ENCODE data around the gene C1QC. TPM values are rescaled to one million over a fixed set of nuclear protein-coding genes. Genes with fewer than 3 reads are reported as not detected.

C1QC gene
- total and polyA plus RNA-seq, 4 experiments from 2014 or later, result 3.3 to 3.8 TPM; not detected in 2

DNA sequence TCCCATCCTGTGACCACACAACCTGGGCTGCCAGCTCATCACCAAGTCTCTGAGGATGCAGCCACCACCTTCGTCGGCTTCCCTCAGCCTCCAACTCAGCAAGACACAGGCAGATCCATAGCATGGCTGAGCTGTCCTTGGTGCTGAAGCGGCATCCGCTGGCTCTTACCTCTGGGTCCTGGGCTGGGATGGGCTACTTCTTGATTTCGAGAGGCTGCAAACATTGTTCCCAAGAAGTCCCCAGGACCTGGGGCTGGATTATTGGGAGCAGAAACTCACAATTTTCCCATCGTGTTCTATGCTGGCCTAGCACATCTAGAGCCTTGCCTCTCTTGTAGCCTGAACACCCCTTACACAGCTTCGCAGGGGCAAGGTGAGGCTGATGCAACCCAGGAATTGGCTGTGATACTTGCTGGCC is 31.9 kb upstream of the C1QC start:
- intact Hi-C loops (cut with micrococcal nuclease), result no loop called here
- no peaks in the 10 kb centered on the region for H3K36me3 ChIP-seq (ENCODE audit: insufficient read depth, low read length)
- ChIA-PET POLR2A (ENCODE audit: partially characterized antibody) (no interaction called here), CTCF (ENCODE audit: partially characterized antibody) (no interaction called here)
- no peaks in the 10 kb centered on the region for H3K9me3 ChIP-seq (ENCODE audit: control insufficient read depth in 1 of 2, low read length in 2 of 2)
- no peak overlapping the region for H3K27ac Mint-ChIP-seq
- H3K27me3 Mint-ChIP-seq, result peaks cover 25 to 27% of the 10 kb centered on the region in 2 donors
- no peak overlapping the region for H3K27ac ChIP-seq (ENCODE audit: low read depth, low read length)
- no peaks in the 10 kb centered on the region for H3K4me1 ChIP-seq (ENCODE audit: insufficient read depth, low read length)
- no peak overlapping the region for H3K4me3 Mint-ChIP-seq
- DNase-seq, result peak in 2 of 5 donors; percentile 4 to 6
- no peaks in the 10 kb centered on the region for H3K36me3 Mint-ChIP-seq
- H3K27me3 ChIP-seq (ENCODE audit: insufficient read depth, low read length), result no peaks in the 10 kb centered on the region
- no peak overlapping the region for H3K4me3 ChIP-seq (ENCODE audit: low read length in 2 of 2)
- H3K9me3 Mint-ChIP-seq, result peaks cover 0 to 4% (median 0%) of the 10 kb centered on the region in 8 donors
- H3K4me1 Mint-ChIP-seq, result no peaks in the 10 kb centered on the region

DNA sequence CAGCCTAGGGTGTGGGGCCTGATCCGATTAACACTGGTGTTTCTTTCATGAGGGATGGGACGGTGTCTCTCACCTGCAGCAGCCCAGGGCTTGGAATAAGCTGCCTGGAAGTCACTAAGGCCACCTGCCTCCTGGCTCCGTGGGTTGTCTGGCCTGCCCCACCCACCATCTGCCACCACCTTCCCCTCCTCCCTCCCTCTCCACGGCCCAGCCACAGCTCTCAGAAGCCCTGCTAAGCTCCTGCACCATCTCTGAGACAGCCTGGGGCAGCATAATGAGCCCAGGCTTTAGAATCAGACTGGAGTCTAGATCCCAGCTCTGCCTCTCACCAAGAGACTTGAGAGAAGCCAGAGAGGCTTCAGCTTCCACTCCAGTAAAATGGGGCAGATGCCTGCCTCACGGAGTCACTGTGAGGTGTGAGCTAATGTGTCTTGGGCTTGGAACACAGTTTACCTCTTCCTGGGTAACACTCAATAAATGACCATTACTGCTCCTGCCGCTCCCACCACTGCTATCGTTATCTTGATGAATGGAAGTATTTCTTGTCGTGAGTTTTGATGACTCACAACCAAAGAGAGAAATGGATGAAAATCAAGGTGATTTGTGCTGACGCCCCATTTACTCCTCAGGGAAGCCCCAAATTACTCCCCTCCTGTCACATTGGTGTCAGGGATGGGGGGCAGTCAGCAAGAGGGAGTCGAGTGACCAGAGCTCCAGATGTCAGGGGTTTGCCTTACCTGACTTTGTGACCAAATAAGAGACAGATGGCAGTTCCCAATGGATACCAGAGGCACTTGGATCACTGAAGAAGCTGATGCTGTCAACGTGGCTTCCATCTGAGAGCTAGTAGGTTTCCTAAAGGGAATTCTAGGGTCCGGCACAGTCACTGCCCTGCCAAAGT is 30.5 kb upstream of the C1QC start:
- intact Hi-C loops (cut with micrococcal nuclease), result no loop called here
- Mint-ChIP-seq H3K27me3 (peaks cover 31 to 32% of the 10 kb centered on the region in 2 donors), H3K4me3 (no peak overlapping the region), H3K27ac (no peak overlapping the region), H3K36me3 (no peaks in the 10 kb centered on the region), H3K4me1 (no peaks in the 10 kb centered on the region), H3K9me3 (peaks cover 0 to 4% (median 0%) of the 10 kb centered on the region in 8 donors)
- Histone ChIP-seq H3K4me1 (ENCODE audit: insufficient read depth, low read length) (no peaks in the 10 kb centered on the region), H3K4me3 (ENCODE audit: low read length in 2 of 2) (no peak overlapping the region), H3K27ac (ENCODE audit: low read depth, low read length) (no peak overlapping the region), H3K36me3 (ENCODE audit: insufficient read depth, low read length) (no peaks in the 10 kb centered on the region), H3K9me3 (ENCODE audit: control insufficient read depth in 1 of 2, low read length in 2 of 2) (no peaks in the 10 kb centered on the region), H3K27me3 (ENCODE audit: insufficient read depth, low read length) (no peaks in the 10 kb centered on the region)
- no peak for DNase-seq
- CTCF ChIA-PET (ENCODE audit: partially characterized antibody), result no interaction called here
- POLR2A ChIA-PET (ENCODE audit: partially characterized antibody), result no interaction called here

DNA sequence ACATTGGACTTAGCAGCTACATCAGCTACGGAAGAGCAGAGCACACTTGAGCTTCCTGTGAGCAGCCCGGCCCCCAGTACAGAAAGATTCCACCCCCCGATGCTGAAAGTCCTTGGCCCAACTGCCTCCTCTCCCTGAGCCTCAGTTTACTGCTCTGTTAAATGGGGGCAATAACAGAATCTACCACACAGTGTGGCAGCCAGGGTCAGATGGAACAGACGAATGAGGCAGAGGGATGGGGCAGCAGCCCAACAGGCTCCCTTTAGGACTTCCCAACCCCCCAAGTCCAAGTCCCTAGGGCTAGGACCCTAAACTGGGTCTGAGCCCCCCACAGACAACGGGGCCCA is 29.9 kb upstream of the C1QC start:
- POLR2A ChIA-PET (ENCODE audit: partially characterized antibody), result no interaction called here
- no peak overlapping the region for H3K27ac Mint-ChIP-seq
- H3K27me3 Mint-ChIP-seq, result peaks cover 28 to 30% of the 10 kb centered on the region in 2 donors

DNA sequence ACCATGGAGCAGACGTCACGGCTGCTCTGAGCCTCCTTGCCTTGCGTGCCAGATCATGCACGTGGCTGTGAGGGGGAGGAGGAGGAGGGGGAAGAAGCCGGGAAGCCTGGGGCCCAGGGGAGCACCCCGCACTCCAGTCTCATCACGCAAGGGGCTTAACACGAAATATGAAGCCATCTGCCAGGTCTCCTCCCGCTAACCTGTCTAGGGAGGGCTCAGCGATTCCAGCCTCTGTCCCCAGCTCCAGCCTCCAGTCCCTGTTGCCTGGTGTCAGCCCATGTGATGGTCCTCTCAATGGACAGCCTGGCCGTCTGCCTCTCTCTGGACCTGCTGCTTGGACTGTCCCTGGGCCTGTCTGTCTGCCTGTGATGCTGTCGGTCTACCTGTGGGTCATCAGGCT is 29.5 kb upstream of the C1QC start:
- CTCF ChIA-PET (ENCODE audit: partially characterized antibody), result no interaction called here
- H3K27ac Mint-ChIP-seq, result no peak overlapping the region
- intact Hi-C loops (cut with micrococcal nuclease), result no loop called here
- no peaks in the 10 kb centered on the region for H3K9me3 ChIP-seq (ENCODE audit: control insufficient read depth in 1 of 2, low read length in 2 of 2)
- H3K27ac ChIP-seq (ENCODE audit: low read depth, low read length), result no peak overlapping the region
- POLR2A ChIA-PET (ENCODE audit: partially characterized antibody), result no interaction called here
- H3K4me3 ChIP-seq (ENCODE audit: low read length in 2 of 2), result no peak overlapping the region
- peaks cover 27 to 29% of the 10 kb centered on the region in 2 donors for H3K27me3 Mint-ChIP-seq
- DNase-seq, result no peak
- H3K4me1 ChIP-seq (ENCODE audit: insufficient read depth, low read length), result no peaks in the 10 kb centered on the region
- no peak overlapping the region for H3K4me3 Mint-ChIP-seq
- no peaks in the 10 kb centered on the region for H3K36me3 Mint-ChIP-seq
- peaks cover 0 to 4% (median 0%) of the 10 kb centered on the region in 8 donors for H3K9me3 Mint-ChIP-seq
- H3K4me1 Mint-ChIP-seq, result no peaks in the 10 kb centered on the region
- no peaks in the 10 kb centered on the region for H3K36me3 ChIP-seq (ENCODE audit: insufficient read depth, low read length)
- no peaks in the 10 kb centered on the region for H3K27me3 ChIP-seq (ENCODE audit: insufficient read depth, low read length)

More for the DNA sequence above, 29.9 kb upstream of the C1QC start:
- no peak overlapping the region for H3K27ac ChIP-seq (ENCODE audit: low read depth, low read length)
- CTCF ChIA-PET (ENCODE audit: partially characterized antibody), result no interaction called here
- H3K4me1 ChIP-seq (ENCODE audit: insufficient read depth, low read length), result no peaks in the 10 kb centered on the region
- Mint-ChIP-seq H3K36me3 (no peaks in the 10 kb centered on the region), H3K4me3 (no peak overlapping the region), H3K9me3 (peaks cover 0 to 4% (median 0%) of the 10 kb centered on the region in 8 donors), H3K4me1 (no peaks in the 10 kb centered on the region)
- no peak for DNase-seq
- no peaks in the 10 kb centered on the region for H3K36me3 ChIP-seq (ENCODE audit: insufficient read depth, low read length)
- no peaks in the 10 kb centered on the region for H3K27me3 ChIP-seq (ENCODE audit: insufficient read depth, low read length)
- no peak overlapping the region for H3K4me3 ChIP-seq (ENCODE audit: low read length in 2 of 2)
- intact Hi-C loops (cut with micrococcal nuclease), result no loop called here
- no peaks in the 10 kb centered on the region for H3K9me3 ChIP-seq (ENCODE audit: control insufficient read depth in 1 of 2, low read length in 2 of 2)

DNA sequence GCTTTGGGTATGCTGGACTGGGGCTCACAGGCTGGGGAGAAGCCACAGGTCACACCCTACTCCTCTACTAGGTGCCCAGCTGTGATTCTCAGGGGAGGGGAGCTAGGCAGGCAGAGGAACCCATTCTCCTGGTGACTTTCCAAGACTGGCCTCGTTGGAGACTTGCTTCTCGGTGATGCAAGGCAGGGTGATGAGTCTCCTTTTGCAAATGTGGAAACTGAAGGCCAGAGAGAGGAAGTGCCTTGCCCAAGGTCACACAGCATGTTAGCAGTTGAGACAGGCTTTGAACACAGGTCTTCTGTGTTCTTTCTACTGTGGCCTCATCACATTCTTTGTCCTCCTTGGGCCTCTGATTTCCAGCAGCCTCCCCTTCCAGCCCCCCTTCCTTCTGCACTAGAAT is 27.5 kb upstream of the C1QC start:
- no peaks in the 10 kb centered on the region for H3K36me3 Mint-ChIP-seq
- Histone ChIP-seq H3K9me3 (ENCODE audit: control insufficient read depth in 1 of 2, low read length in 2 of 2) (no peaks in the 10 kb centered on the region), H3K4me1 (ENCODE audit: insufficient read depth, low read length) (no peaks in the 10 kb centered on the region), H3K4me3 (ENCODE audit: low read length in 2 of 2) (no peak overlapping the region), H3K27me3 (ENCODE audit: insufficient read depth, low read length) (no peaks in the 10 kb centered on the region), H3K36me3 (ENCODE audit: insufficient read depth, low read length) (no peaks in the 10 kb centered on the region), H3K27ac (ENCODE audit: low read depth, low read length) (no peak overlapping the region)
- ChIA-PET CTCF (ENCODE audit: partially characterized antibody) (no interaction called here), POLR2A (ENCODE audit: partially characterized antibody) (no interaction called here)
- H3K27me3 Mint-ChIP-seq, result peaks cover 29 to 33% of the 10 kb centered on the region in 2 donors
- H3K4me3 Mint-ChIP-seq, result no peak overlapping the region
- no peak overlapping the region for H3K27ac Mint-ChIP-seq
- no peak for DNase-seq
- intact Hi-C loops (cut with micrococcal nuclease), result no loop called here
- no peaks in the 10 kb centered on the region for H3K4me1 Mint-ChIP-seq
- H3K9me3 Mint-ChIP-seq, result peaks cover 0 to 2% (median 0%) of the 10 kb centered on the region in 8 donors

DNA sequence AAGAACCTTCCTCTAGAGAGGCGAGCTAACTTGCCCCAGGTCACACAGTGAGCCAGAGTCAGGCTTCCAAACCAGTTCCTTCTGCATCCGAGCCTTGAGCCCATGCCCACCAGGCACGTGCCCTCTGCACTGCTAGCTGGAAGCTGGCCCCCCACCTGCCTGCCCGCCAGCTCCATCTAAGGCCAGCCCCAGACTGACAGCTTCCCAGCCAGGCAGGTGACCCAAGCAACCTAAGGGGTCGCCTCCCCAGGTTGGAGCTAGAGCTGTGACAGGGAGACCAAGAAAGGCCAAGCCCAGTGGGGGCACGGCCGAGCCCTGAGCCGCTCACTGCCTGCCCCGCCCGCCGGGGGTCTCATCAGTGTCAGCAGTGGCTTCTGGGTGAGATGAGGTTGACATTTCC is 26.9 kb upstream of the C1QC start:
- Mint-ChIP-seq H3K27me3 (peaks cover 28 to 29% of the 10 kb centered on the region in 2 donors), H3K27ac (no peak overlapping the region), H3K36me3 (no peaks in the 10 kb centered on the region), H3K4me3 (no peak overlapping the region), H3K4me1 (no peaks in the 10 kb centered on the region), H3K9me3 (no peaks in the 10 kb centered on the region)
- no peaks in the 10 kb centered on the region for H3K4me1 ChIP-seq (ENCODE audit: insufficient read depth, low read length)
- DNase-seq, result no peak
- no peaks in the 10 kb centered on the region for H3K27me3 ChIP-seq (ENCODE audit: insufficient read depth, low read length)
- H3K9me3 ChIP-seq (ENCODE audit: control insufficient read depth in 1 of 2, low read length in 2 of 2), result no peaks in the 10 kb centered on the region
- no peak overlapping the region for H3K27ac ChIP-seq (ENCODE audit: low read depth, low read length)
- H3K4me3 ChIP-seq (ENCODE audit: low read length in 2 of 2), result no peak overlapping the region
- ChIA-PET CTCF (ENCODE audit: partially characterized antibody) (no interaction called here), POLR2A (ENCODE audit: partially characterized antibody) (no interaction called here)
- no peaks in the 10 kb centered on the region for H3K36me3 ChIP-seq (ENCODE audit: insufficient read depth, low read length)
- intact Hi-C loops (cut with micrococcal nuclease), result no loop called here

DNA sequence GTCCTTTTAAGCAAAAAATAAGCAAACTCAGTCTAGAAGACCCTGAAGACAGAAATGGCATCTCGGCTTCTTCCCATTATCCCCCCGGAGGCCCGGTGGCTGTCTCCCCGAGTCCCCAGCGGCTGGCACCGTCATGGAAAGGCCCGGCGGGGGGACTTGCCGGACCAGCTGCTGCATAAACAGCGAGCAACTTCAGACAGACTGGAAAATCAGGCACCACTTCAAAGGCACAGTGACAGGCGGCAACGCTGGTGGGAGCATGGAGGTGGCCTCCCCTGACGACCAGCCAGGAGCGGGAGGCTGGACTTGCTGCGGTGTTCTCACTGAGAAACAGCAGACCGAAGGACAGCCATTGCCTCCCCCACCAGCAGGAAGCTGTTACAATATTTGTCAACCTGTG is 25.4 kb upstream of the C1QC start:
- CTCF ChIA-PET (ENCODE audit: partially characterized antibody), result no interaction called here
- Histone ChIP-seq H3K27ac (ENCODE audit: low read depth, low read length) (no peak overlapping the region), H3K36me3 (ENCODE audit: insufficient read depth, low read length) (no peaks in the 10 kb centered on the region), H3K9me3 (ENCODE audit: control insufficient read depth in 1 of 2, low read length in 2 of 2) (no peaks in the 10 kb centered on the region), H3K4me3 (ENCODE audit: low read length in 2 of 2) (no peak overlapping the region), H3K4me1 (ENCODE audit: insufficient read depth, low read length) (no peaks in the 10 kb centered on the region), H3K27me3 (ENCODE audit: insufficient read depth, low read length) (no peaks in the 10 kb centered on the region)
- intact Hi-C loops (cut with micrococcal nuclease), result no loop called here
- DNase-seq, result no peak
- no peaks in the 10 kb centered on the region for H3K4me1 Mint-ChIP-seq
- peaks cover 31 to 34% of the 10 kb centered on the region in 2 donors for H3K27me3 Mint-ChIP-seq
- H3K9me3 Mint-ChIP-seq, result no peaks in the 10 kb centered on the region
- POLR2A ChIA-PET (ENCODE audit: partially characterized antibody), result no interaction called here
- no peaks in the 10 kb centered on the region for H3K36me3 Mint-ChIP-seq
- no peak overlapping the region for H3K4me3 Mint-ChIP-seq
- H3K27ac Mint-ChIP-seq, result no peak overlapping the region
